Bronchial epithelial cell (primary cell): ENCODE results near the gene TIMM17A. TPM values are rescaled to one million over a fixed set of nuclear protein-coding genes. Genes with fewer than 3 reads are reported as not detected.
A peak's percentile ranks its signal among the peaks of the same experiment; 100 is the strongest.
"Not testable (repeated sequence)": the region's sequence is repeated elsewhere in the genome, so short reads cannot be mapped to it uniquely, and the experiment has no call there.

ENCODE experiments used
- DNase-seq: peaks from one replicate; pipeline ENCODE4 v3.0.0-alpha.2; 2010; ENCODE audit warnings: low read depth
- FAIRE-seq: peaks from 2 replicates; lab custom pipeline; 2011; peaks lifted over from hg19 to GRCh38; lab: Jason Lieb, UNC
- H3K27me3 ChIP-seq: 2 replicates; pipeline ENCODE4 v1.5.1; 2011; ENCODE audit warnings: low read length; ENCODE audit not compliant: control insufficient read depth, insufficient read depth
- H3K36me3 ChIP-seq: 2 replicates; pipeline ENCODE4 v1.5.1; 2011; ENCODE audit warnings: low read length; ENCODE audit not compliant: control insufficient read depth, insufficient read depth
- H3K4me3 ChIP-seq: 2 replicates; pipeline ENCODE4 v1.5.1; 2011; ENCODE audit warnings: mild to moderate bottlenecking, low read depth, low read length, control low read depth
- CTCF ChIP-seq: IDR thresholded peaks from 2 replicates; pipeline ENCODE4 v1.5.1; 2011; ENCODE audit warnings: mild to moderate bottlenecking, moderate library complexity, low read length, control low read depth, inconsistent platforms; ENCODE audit not compliant: insufficient read depth, severe bottlenecking
- total RNA-seq: library from RNA; depleted of rRNA; stranded (reverse); fragments of >200 nt; gene quantifications from 2 replicates; pipeline ENCODE4 v1.2.1, GENCODE V29; 2014

Gene TIMM17A
- total RNA-seq, 1 donor from 2014 or later = 53.4 TPM

GRCh38 chr1:202015662-202015937 is 60.3 kb downstream of the TIMM17A start:
- no peak for TF ChIP-seq CTCF
- DNase-seq (no peak), FAIRE-seq (no peak)
- H3K36me3 ChIP-seq = peaks cover 25% of the 10 kb centered on the region
- H3K4me3 ChIP-seq = no peak overlapping the region
- H3K27me3 ChIP-seq = peaks cover 3% of the 10 kb centered on the region

GRCh38 chr1:202016022-202016810 is 60.9 kb downstream of the TIMM17A start:
- DNase-seq (peak; percentile 38), FAIRE-seq (no peak)
- Histone ChIP-seq H3K27me3 (peaks cover 3% of the 10 kb centered on the region), H3K4me3 (no peak overlapping the region), H3K36me3 (peaks cover 25% of the 10 kb centered on the region)
- no peak for TF ChIP-seq CTCF

- no peak for TF ChIP-seq CTCF
- DNase-seq (no peak), FAIRE-seq (no peak)
- H3K36me3 ChIP-seq = peaks cover 21% of the 10 kb centered on the region
- H3K27me3 ChIP-seq = peaks cover 3% of the 10 kb centered on the region
- no peak overlapping the region for H3K4me3 ChIP-seq
Observed at GRCh38 chr1:202016811-202017748, 61.8 kb downstream of the TIMM17A start.

- H3K27me3 ChIP-seq = no peaks in the 10 kb centered on the region
- FAIRE-seq = no peak
- no peak for DNase-seq
- peaks cover 14% of the 10 kb centered on the region for H3K36me3 ChIP-seq
- no peak for TF ChIP-seq CTCF
- H3K4me3 ChIP-seq = peak overlapping the region; percentile 8
Observed at GRCh38 chr1:202017749-202018467, 62.6 kb downstream of the TIMM17A start.

- TF ChIP-seq CTCF = no peak
- Histone ChIP-seq H3K4me3 (peak overlapping the region; percentile 8), H3K36me3 (peaks cover 9% of the 10 kb centered on the region), H3K27me3 (no peaks in the 10 kb centered on the region)
- FAIRE-seq (no peak), DNase-seq (peak; percentile 88)
Observed at GRCh38 chr1:202018468-202019234, 63.3 kb downstream of the TIMM17A start.

- H3K36me3 ChIP-seq, H3K27me3 ChIP-seq, FAIRE-seq, H3K4me3 ChIP-seq, DNase-seq: not testable (repeated sequence)
Observed at GRCh38 chr1:202019235-202019558, 63.9 kb downstream of the TIMM17A start.
